GM18861 (cell line): Measurements from ENCODE around the gene CD22.
"Not testable (repeated sequence)": the region's sequence is repeated elsewhere in the genome, so short reads cannot be mapped to it uniquely, and the experiment has no call there.

Experiments
- ATAC-seq: cut with Tn5 transposase; IDR thresholded peaks from one replicate; pipeline ENCODE4 v1.9.1; 2021; ENCODE audit not compliant: unreplicated experiment

Gene CD22

GRCh38 chr19:35328851-35329285 lies at the start of gene CD22:
Gene CD22 (plus strand): TSS chr19:35329187. CDS start chr19:35332041, 2,854 bp downstream.
- no peak for ATAC-seq

DNA sequence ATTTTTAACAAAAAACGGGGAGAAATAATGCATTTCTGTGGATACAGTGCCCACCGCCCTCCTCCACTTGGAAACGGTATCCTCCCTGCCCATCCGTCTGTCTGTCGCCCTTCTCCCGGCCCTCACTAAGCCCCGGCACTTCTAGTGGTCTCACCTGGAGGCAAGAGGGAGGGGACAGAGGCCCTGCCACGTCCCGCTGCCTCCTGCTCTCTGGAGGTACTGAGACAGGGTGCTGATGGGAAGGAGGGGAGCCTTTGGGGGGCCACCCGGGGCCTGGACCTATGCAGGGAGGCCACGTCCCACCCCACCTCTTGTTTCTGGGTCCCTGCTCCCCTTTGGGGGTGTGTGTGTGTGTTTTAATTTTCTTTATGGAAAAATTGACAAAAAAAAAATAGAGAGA lies 49.6 kb upstream of the CD22 start:
- ATAC-seq, result no peak

- no peak for ATAC-seq
Measured at GRCh38 chr19:35279985-35280821, 48.8 kb upstream of the CD22 start.

DNA sequence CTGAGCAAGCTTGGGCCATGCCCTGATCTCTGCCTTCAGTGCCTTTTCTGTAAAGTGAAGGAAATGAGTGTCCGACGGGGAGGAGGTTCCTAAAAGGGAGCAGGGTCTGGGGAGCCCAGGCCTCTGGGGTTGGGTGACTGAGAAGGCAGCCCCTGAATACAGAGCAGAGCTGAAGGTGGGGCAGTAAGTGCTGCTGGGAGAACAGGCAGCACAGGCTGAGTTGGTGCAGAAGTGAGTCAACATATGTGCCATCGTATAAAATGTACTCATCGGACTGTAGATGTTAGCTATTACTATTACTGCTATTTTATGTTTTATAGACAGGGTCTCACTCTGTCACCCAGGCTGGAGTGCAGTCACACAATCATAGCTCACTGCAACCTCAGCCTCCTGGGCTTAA lies 47.7 kb upstream of the CD22 start:
- ATAC-seq, result no peak

DNA sequence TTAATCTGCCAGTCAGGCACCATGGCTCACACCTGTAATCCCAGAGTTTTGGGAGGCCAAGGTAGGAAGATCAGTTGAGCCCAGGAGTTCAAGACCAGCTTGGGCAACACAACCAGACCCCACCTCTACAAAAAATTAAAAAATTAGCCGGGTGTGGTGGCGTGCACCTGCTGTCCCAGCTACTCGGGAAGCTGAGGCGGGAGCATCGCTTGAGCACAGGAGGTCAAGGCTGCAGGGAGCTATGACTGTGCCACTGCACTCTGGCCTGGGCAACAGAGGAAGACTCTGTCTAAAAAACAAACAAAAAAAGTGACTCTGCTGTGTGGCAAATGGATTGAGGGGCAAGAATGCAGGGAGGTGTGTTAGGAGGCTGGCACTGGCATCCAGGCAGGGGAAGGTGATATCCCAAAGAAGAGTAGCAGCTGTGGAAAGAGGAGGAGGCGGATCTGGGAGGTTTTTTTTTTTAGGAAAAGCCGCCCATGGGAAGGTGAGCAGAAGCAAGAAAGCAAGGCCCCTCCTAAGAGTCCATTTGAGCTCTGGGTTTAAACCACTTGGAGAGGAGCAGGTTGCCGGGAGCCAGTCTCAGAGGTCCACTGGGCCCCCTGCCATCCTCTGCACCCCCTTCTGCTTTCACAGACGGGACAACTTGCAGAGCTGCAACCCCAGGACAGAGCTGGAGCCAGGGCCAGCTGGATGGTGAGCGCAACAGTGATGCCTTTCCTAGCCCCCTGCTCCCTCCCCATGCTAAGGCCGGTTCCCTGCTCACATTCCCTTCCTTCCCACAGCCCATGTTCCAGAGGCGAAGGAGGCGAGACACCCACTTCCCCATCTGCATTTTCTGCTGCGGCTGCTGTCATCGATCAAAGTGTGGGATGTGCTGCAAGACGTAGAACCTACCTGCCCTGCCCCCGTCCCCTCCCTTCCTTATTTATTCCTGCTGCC lies 44.6 kb upstream of the CD22 start:
- ATAC-seq, result no peak

- no peak for ATAC-seq
Measured at GRCh38 chr19:35285095-35285449, 43.9 kb upstream of the CD22 start.

DNA sequence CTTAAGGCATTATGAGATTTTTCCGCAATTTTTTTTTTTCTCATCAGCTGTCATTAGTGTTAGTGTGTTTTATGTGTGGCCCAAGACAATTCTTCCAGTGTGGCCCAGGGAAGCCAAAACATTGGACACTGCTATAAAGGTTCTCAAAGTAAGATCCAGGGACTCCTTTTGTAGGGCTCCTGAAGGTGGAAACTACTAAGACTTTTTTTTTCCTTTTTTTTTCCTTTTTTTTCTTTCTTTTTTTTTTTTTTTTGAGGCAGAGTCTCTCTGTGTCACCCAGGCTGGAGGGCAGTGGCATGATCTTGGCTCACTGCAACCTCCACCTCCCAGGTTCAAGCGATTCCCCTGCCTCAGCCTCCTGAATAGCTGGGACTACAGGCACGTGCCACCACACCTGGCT lies 43.5 kb upstream of the CD22 start:
- not testable (repeated sequence) for ATAC-seq

- ATAC-seq, result not testable (repeated sequence)
Measured at GRCh38 chr19:35286101-35286500, 42.9 kb upstream of the CD22 start.

DNA sequence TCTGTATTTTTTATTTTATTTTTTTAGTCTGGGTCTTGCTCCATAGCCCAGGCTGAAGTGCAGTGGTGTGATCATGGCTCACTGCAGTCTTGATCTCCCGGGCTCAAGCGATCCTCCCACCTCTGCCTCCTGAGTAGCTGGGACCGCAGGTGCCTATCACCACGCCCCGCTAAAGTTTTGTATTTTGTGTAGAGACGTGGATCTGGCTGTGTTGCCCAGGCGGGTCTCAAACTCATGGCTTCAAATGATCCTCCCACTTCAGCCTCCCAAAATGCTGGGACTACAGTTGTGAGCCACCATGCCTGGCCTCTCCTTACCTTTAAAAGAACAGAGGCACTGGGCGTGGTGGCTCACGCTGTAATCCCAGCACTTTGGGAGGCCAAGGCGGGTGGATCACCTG lies 41.3 kb upstream of the CD22 start:
- ATAC-seq, result no peak

GRCh38 chr19:35288331-35288730 lies 40.7 kb upstream of the CD22 start:
- ATAC-seq, result no peak

DNA sequence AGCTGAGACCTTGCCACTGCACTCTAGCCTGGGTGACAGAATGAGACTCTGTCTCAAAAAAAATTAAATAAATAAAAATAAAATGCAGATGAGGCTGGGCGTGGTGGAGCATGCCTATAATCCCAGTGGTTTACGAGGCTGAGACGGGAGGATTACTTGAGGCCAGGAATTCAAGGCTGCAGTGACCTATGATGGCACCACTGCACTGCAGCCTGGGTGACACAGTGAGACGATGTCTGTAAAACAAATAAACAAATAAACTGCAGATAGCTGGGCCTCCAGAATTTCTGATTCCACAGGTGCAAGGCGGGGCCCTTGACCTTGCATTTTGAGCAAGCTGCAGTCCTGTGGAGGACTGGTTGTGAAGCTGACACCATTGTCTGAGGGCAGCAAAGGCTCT lies 40.1 kb upstream of the CD22 start:
- ATAC-seq, result no peak

- no peak for ATAC-seq
Measured at GRCh38 chr19:35290381-35291127, 38.4 kb upstream of the CD22 start.

DNA sequence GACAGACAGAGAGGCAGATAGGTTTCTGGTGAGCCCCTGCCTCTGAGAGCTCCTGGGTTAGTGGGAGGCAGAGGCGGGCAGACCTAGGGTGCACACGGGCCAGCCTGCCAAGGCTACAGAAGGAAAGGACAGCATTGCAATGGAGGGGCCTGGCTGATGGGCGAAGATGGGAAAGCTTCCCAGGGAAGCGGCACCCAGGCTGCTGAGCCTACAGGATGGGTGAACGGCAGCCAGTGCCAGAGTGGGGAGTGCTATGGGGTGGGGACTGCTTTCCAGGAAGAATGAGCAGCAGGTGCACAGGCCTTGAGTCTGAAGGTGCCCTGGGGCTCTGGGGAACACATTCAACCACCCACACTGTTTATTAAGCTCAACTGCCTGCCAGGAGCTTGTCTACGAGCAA lies 37.7 kb upstream of the CD22 start:
- ATAC-seq, result no peak

DNA sequence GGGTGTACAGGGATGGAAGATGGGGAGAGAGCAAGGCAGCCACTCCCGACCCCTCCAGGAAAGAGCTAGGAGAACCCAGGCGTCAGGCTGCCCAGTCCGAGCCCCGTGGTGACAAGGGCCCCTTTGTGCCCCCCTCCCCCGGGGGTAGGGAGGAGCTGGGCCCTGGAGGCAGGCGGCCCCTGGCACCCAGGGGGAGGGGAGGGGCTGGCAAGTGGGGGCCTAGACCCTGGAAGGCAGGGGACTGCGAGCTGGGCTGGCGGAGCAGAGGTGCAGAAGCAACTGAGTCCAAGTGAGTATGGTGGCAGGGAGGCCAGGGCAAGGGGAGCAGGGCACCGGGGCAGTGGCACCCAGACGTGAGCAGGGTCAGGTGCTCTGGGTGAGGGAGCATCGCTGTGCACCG lies 37.1 kb upstream of the CD22 start, which contains the start of gene MAG:
Gene MAG (plus strand): TSS at position 246 of the 400 bp plus-strand sequence. CDS start 3,248 bp downstream, outside the sequence.
- ATAC-seq, result no peak

DNA sequence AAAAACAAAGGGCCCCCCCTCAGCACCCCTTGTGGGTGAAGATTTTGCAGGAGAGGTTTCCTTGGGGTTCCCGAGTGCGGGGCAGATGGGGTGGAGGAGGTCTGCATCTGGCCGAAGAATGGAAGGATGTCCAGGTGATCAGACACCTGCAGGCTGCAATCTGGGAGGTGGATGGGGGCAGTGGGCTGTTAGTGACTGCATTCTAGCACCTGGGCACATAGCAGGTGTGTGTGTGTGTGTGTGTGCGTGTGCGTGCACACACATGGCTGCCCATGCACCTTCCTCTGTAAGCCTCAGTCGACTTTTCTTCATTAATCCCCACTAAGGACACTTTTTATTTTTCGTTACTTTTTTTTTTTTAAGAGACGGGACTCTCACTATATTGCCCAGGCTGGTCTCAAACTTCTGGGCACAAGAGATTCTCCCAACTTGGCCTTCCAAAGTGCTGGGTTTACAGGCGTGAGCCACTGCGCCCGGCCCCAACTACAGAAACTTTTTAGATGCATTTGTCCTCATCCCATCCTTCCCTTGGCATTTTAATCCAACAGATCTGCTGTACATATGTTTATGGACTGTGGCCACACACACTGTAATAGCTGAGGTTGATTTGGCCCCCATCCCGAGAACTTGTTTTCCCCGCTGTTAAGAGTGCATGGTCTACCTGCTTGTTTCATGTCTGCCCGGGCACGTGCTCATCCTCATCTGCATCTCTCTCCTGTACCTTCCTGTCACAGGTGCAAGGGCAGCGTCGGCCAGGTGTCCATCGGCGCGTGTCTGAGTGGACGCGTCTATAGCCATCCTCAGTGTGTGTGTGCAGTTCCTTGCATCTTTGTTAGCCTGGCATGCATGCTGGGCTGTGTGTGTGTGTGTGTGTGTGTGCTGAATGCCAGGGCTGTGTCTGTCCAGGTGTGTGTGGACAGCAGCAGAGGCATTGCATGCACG lies 36.3 kb upstream of the CD22 start:
- ATAC-seq, result no peak

- no peak for ATAC-seq
Measured at GRCh38 chr19:35293363-35293739, 35.6 kb upstream of the CD22 start.

GRCh38 chr19:35293808-35294207 lies 35.2 kb upstream of the CD22 start:
- ATAC-seq, result no peak

- no peak for ATAC-seq
Measured at GRCh38 chr19:35294328-35294727, 34.7 kb upstream of the CD22 start.

DNA sequence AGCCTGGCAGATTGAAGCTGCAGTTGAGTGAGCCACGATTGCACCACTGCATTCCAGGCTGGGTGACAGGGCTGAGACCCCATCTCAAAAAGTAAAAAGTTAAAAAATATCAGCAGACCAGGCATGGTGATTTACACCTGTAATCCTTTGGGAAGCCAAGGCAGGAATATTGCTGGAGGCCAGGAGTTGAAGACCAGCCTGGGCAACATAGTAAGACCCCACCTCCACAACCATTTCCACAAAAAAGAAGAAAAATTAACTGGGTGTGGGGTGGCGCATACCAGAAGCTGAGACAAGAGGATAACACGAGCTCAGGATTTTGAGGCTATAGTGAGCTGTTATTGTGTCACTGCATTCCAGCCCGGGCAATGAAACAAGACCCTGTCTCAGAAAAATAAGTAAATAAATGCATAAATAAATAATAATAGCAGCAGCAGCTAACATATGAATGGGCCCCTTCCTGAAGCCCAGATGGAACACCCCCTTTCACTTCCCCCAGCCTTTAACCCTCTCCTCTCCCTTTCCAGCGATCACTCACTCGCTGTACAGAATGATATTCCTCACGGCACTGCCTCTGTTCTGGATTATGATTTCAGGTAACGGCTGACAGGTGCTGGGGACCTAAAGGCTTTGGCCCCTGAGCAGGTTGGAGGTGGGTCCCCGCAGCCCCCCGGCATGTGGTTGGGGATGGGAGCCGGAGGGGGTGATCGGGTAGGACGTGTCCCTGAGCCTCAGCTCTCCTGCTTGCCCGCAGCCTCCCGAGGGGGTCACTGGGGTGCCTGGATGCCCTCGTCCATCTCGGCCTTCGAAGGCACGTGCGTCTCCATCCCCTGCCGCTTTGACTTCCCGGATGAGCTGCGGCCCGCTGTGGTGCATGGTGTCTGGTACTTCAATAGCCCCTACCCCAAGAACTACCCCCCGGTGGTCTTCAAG lies 33.9 kb upstream of the CD22 start:
- no peak for ATAC-seq
